Dermis microvascular lymphatic vessel endothelial cell (primary cell): ENCODE measurements around the gene MAST4. TPM values are rescaled to one million over a fixed set of nuclear protein-coding genes. Genes with fewer than 3 reads are reported as not detected.

Experiments used
- DNase-seq, 2 donors: peaks; one replicate each; pipeline versions ENCODE4 v3.0.0 to v3.0.0-alpha.2; 2010; ENCODE audit warnings: low read depth in 2 of 2
- total RNA-seq: library from RNA; depleted of rRNA; stranded (reverse); fragments of >200 nt; gene quantifications from 2 replicates; pipeline ENCODE4 v1.2.1, GENCODE V29; 2014

The MAST4 gene
- total RNA-seq, 1 donor from 2014 or later = 14.2 TPM

DNA sequence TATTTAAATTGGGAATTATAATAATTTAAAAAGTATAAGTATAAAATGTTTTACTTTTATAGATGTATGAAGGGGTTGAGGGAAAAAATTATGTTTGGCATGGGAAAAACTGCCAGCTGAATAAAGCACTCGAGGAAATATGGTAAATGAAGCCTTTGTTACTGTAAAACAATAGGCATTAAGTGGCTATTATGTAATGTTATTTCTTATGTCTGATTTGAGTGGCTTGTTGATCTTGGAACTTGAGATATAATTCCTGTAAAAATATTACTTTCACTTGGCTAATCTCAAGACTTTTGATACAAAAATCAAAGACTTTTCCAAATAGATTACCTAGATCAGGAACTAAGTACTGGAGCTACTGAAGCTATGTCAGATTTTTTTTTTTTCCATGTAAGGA is 417.5 kb downstream of the MAST4 start:
- DNase-seq = peak in 1 of 2 donors; percentile 76

GRCh38 chr5:67014191-67014590 is 418.0 kb downstream of the MAST4 start:
- DNase-seq = peak in 1 of 2 donors; percentile 58

DNA sequence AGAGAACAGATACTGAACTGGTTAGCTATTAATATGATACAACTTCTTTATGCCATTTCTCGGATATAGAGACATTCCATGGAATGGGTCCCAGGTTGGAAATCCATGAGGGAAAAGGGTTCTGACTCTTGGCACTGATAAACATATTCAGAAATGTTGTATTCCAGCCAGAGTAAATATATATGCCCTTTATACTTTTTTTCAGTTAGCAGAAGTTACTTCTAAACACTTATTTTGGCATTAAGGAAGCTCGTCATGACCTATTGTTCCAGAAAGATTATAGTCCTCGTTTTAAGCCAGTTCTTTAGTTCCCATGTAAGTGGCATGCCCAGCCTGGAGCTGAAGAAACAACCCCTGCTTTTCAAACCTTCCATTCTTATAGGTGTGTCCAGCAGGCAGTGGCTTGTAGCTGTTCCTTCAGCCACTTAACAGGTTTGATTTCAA is 418.8 kb downstream of the MAST4 start:
- peak in 1 of 2 donors; percentile 91 for DNase-seq

- DNase-seq = peak in 1 of 2 donors; percentile 92
These were observed 419.5 kb downstream of the MAST4 start for GRCh38 chr5:67015541-67016191.

DNA sequence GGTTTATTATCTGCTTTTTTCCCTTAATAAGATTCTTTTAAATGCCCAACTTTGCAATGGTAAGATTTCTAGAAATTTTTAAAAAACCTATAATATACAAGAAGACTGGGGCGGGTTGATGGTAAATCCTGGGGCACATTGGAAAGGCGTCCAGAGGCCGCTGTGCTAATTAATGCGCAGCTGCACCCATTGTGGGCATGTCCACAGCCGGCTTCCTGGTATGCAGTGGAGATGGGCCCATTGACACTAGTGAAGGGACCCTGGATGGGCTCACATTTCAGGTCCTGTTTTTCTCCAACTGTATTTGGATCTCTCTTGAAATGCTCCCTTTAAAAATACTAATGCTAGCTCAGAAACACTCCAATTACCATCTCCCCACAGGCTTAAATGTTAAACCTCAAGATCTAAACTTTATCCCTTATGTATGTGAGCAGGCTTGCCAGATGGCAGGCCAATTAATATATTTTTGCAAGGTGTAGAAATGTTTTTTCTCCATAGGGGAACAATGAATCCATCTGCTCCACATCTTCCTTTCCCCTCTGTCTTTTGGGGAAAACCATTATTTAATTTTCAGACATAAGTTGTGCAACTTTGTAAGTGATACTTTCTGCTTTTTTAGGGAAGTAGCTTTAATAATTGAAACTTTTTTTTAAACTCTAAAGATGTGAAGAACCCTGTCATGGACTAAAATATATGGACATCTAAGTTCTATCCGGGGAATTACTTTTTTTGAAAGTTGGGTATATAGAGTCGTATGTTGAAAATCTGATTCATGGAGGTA is 423.1 kb downstream of the MAST4 start:
- no peak for DNase-seq

- no peak for DNase-seq
These were observed 424.0 kb downstream of the MAST4 start for GRCh38 chr5:67020096-67020615.

DNA sequence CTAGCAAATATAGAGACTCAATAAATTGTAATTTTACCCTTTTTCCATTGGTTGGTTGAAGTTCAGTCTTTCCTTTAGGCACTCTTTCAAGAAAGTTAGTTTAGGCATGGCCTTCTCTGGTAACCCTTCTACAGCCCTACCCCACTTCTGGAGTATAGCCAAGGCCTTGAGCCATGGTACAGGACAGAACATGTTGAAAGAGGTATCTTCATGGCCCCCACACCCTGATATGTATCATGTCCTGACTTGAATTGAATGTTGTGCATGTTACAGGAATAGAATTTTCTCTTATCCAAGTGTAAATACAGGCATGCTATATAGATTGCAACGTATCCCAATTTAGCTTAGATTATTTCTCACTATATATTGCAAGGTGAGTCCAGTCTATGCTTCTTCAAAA is 424.8 kb downstream of the MAST4 start:
- DNase-seq = no peak

- no peak for DNase-seq
These were observed 425.3 kb downstream of the MAST4 start for GRCh38 chr5:67021521-67021920.

DNA sequence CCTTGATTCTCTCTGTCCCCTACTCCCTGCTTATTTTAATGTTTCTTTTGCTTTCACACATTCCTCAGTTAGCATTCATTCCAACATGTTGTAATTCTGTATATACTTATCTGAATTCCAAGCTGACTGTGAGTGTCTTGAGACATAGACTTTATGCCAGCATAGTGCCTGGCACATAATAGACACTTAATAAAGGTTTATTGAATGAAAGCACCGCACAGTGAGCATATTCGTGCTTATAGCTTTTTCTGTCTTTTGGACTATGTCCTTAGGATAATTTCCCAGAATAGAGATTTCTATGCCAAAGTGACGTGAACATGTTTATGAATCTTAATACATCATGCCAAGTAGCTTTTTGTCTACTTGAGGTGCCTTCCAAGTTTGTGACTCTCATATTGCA is 425.8 kb downstream of the MAST4 start:
- no peak for DNase-seq

DNA sequence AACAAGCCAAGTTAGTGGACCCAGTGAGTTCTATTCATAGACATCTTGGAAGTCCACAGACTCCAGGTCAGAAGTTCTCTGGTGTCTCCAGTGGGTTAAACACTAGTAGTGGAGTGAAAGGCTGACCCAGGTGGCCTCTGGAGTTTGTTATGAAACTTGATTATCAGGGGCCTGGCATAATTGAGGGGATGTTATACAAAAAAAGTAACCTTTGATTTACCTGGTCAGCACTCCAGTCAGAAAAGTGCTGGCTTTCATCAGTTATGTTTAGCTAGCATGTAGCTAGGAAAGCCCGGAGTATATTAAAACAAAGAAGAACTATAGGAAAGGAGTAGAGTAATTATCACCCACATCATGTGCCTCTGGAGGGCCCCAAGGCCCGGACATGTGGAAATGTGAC is 429.3 kb downstream of the MAST4 start:
- DNase-seq = no peak

DNA sequence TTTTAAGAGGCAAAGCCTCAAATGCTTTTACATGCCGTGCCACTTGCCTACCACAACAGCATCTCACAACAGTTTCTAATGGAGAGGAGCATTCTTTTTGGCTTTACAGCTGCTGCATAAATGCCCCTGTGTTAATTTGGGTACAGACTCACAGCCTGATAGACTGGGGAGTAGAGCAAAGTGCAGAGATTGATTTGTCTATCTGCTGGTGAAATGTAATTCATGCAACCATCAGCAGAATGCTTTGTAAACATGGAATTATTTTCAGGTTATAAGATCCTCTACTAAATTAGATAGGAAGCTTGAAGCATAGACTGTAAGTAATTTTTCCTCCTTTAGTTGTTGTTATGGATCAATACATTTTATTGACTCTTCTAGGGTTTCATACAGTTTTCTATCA is 430.1 kb downstream of the MAST4 start:
- DNase-seq = no peak

GRCh38 chr5:67027171-67027570 is 431.0 kb downstream of the MAST4 start:
- no peak for DNase-seq

GRCh38 chr5:67028371-67028770 is 432.2 kb downstream of the MAST4 start:
- peak in 1 of 2 donors; percentile 29 for DNase-seq

- no peak for DNase-seq
These were observed 432.7 kb downstream of the MAST4 start for GRCh38 chr5:67028941-67029340.

DNA sequence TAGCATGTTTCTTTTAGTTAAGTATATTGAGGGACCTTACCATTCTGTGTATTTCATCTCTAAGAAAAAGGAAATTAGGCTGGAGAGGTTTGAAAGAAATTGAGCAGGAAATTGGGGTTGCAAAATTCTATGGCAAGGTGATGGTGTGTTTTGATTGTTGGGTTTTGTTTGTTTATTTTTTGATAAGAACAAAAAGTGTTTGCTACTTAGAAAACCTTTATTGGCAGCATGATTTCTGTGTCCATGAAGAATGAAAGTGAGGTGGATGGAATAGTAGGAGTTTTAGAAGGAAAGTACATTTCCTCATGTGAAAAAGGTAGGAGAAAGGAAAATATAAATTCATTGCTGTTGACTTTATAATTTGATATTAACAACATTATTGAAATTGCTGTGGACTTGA is 433.3 kb downstream of the MAST4 start:
- no peak for DNase-seq

- peak in 1 of 2 donors; percentile 32 for DNase-seq
These were observed 434.3 kb downstream of the MAST4 start for GRCh38 chr5:67030289-67031056.

GRCh38 chr5:67031057-67031443 is 434.9 kb downstream of the MAST4 start:
- DNase-seq = no peak

DNA sequence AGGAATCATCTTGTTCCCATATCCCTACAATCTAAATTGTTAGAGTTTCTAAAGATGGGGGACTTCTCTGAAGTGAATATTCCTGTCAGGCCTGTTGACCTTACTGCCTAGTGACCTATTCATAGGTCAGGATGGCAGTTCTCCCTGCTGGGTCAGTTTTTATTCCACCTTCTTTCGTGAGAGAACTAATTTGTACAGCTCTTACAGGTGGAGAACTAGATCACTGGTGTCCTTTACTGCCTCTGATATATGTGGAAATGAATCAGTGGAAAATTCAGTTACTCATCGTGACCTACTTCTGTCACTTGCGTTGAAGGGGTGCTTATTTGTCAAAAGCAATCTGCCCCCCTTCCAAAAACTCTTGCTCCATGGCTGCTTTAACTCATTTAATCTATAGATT is 435.5 kb downstream of the MAST4 start:
- DNase-seq = peak in 1 of 2 donors; percentile 41

DNA sequence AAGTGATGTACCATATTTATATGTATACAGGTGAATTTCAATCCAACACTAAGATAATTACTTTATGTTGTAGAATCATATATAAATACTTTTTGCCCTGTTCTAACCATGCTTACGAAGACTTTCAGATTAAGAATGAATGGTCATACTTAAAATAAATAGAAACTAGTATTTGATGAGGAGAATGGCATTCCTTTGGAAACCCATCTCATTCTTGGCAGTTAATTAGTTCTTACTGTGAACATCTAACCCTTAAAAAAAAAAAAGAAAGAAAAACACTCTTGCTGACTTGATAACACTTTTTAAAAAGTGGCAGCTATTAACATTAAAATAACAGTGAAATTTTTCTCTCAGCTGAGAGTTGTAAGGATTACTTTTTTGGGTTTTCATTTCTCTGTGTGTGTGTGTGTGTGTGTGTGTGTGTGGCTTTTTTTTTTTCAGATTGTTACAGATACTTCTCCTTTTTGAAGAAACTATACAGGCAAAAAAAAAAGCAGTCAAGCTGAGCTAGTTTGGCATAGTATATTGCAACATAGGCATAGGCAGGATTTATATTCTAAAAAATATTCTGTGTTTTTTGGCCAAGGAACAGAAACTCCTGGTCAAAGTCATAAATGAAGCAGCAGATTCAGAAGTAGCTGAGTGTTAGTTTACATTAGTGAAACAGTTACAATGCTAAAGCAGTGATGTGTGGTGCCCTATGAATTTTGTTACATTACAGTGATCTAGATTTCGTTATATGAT is 436.9 kb downstream of the MAST4 start:
- DNase-seq = no peak

GRCh38 chr5:67033880-67034651 is 437.9 kb downstream of the MAST4 start:
- DNase-seq = no peak
